Large intestine (tissue), 3 donors: ENCODE results near the gene NRBF2. TPM values are rescaled to one million over a fixed set of nuclear protein-coding genes. Genes with fewer than 3 reads are reported as not detected.

Experiments used
- DNase-seq, 2 donors: peaks; one replicate each; pipeline versions ENCODE4 v3.0.0 to v3.0.0-alpha.2; 2013
- H3K27ac ChIP-seq: one replicate; pipeline ENCODE4 v1.5.1; 2013; ENCODE audit warnings: low read length
- H3K27me3 ChIP-seq: 2 replicates; pipeline ENCODE4 v1.6.1; 2013; ENCODE audit warnings: low read length; ENCODE audit not compliant: control insufficient read depth, insufficient read depth
- H3K36me3 ChIP-seq: 2 replicates; pipeline ENCODE4 v1.6.1; 2013; ENCODE audit warnings: low read length; ENCODE audit not compliant: control insufficient read depth, insufficient read depth
- H3K4me1 ChIP-seq: one replicate; pipeline ENCODE4 v1.6.1; 2013; ENCODE audit warnings: low read length; ENCODE audit not compliant: control insufficient read depth, insufficient read depth
- H3K4me3 ChIP-seq: one replicate; pipeline ENCODE4 v1.5.1; 2013; ENCODE audit warnings: low read length
- H3K9me3 ChIP-seq: one replicate; pipeline ENCODE4 v1.6.1; 2013; ENCODE audit warnings: mild to moderate bottlenecking, low read depth, low read length, moderate library complexity; ENCODE audit not compliant: control insufficient read depth
- WGBS: methylation state at CpG from one replicate; pipeline ENCODE4 v1.1.5; 2013; ENCODE audit warnings: low lambda C conversion rate; ENCODE audit not compliant: insufficient coverage; 5-methylcytosine and 5-hydroxymethylcytosine counted together
- polyA plus RNA-seq: library from polyadenylated mRNA; unstranded; fragments of 120-200 nt; gene quantifications from one replicate; pipeline ENCODE4 v1.2.1, GENCODE V29; 2013

Gene NRBF2
- polyA plus RNA-seq, 1 donor: 37.9 TPM

DNA sequence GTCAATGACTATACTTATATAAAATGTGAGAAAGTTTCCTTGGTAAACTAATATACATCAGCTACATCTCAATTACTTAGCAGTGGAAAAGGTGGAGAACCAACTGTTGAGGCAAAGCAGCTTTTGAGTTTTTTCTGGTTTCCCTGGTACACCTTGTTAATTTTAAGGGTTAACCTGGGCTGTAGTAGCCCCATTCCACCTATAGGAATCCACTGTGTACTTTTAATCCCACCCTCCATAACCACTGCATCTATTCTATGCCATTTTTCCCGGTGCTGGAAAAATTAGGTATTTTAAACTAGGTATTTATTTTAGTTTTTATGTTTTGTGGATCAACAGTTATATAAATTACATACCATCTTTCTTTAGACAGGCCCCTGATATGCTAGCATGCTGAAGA lies 42.4 kb downstream of the NRBF2 start:
- Histone ChIP-seq H3K4me1 (no peaks in the 10 kb centered on the region), H3K9me3 (no peaks in the 10 kb centered on the region), H3K27ac (no peak overlapping the region), H3K4me3 (no peak overlapping the region), H3K36me3 (peaks cover 57% of the 10 kb centered on the region), H3K27me3 (no peaks in the 10 kb centered on the region)
- WGBS: no CpG with 5 or more reads among the region's 1 CpG
- no peak for DNase-seq

DNA sequence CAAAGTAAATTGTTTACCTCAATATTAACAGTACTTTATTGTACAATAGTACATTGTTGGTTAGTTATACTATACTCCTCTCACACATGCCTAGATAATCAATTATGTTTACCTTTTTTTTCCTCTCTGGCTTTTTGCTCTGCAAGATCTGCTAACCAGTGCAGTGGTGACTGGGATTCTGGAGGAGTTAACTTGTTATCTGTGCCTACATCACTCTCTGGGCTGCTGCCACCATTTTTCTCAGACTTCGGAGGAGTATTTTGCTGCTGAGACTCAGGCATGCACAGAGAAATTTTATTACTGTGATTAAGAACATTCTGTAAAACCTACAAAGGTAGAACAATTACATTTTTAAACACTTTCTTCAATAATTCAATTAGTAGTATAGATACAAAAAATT lies 59.7 kb downstream of the NRBF2 start:
- no peak overlapping the region for H3K4me3 ChIP-seq
- H3K9me3 ChIP-seq: no peaks in the 10 kb centered on the region
- H3K36me3 ChIP-seq: peaks cover 67% of the 10 kb centered on the region
- H3K27ac ChIP-seq: no peak overlapping the region
- no peaks in the 10 kb centered on the region for H3K4me1 ChIP-seq
- DNase-seq: no peak
- H3K27me3 ChIP-seq: no peaks in the 10 kb centered on the region
- WGBS: no CpG with 5 or more reads among the region's 1 CpG

DNA sequence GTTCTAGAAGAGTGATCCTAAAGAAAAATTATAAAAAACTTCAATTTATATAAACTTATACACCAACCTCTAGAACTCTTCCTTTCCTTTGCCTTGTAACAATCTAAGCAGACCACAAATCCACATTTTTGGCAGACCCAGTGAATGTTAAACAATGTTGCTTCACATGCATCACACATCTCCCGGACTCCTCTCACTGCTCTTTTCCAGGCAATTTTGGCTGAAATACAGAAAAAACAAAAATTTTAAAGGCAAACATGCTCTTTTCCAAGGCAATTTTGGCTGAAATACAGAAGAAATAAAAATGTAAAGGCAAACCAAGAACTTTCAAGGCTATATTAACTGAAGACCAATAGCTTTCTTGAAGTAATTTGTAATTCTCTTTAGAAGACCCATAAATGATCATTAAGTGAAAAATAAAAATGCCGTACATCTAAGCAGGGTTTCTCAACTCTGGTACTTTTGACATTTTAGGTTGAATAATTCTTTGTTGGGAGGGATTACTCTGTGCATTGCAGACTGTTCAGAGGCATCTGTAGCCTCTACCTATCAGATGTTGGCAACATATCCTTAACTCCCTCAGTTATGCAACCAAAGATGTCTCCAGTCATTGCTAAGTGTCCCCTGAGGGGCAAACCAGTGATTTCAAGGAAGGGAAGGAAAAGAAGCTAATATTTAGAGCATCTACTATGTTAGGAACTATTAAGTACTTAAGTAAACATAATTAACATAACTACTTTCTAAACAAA lies 64.4 kb downstream of the NRBF2 start:
- H3K4me1 ChIP-seq: no peaks in the 10 kb centered on the region
- no peaks in the 10 kb centered on the region for H3K27me3 ChIP-seq
- no peaks in the 10 kb centered on the region for H3K9me3 ChIP-seq
- no peak overlapping the region for H3K27ac ChIP-seq
- WGBS: no CpG with 5 or more reads among the region's 2 CpGs
- peak in 1 of 2 donors; percentile 17 for DNase-seq
- H3K36me3 ChIP-seq: peaks cover 49% of the 10 kb centered on the region
- H3K4me3 ChIP-seq: no peak overlapping the region

DNA sequence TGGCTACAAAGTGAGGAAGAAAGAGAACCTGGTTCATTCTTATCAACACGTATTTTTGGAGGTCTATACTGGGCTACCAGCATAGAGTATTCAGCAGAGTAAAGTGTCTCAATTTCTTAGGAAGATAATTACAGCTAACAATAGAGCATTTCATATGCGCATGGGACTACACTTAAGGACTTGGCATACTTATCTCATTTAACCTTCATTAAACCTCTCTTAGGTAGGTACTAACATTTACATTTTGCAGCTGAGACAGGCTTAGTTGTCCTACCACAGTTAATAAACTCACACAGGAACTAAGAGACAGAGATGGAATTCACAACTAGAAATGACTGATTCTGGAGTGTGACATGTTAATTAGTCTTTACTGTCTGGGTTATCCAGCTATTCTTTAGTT lies 66.6 kb downstream of the NRBF2 start:
- H3K27me3 ChIP-seq: no peaks in the 10 kb centered on the region
- no peak overlapping the region for H3K27ac ChIP-seq
- no peak overlapping the region for H3K4me3 ChIP-seq
- WGBS: 86% methylated on average over 1 of the region's 2 CpGs
- DNase-seq: no peak
- peaks cover 38% of the 10 kb centered on the region for H3K36me3 ChIP-seq
- no peaks in the 10 kb centered on the region for H3K4me1 ChIP-seq
- no peaks in the 10 kb centered on the region for H3K9me3 ChIP-seq

DNA sequence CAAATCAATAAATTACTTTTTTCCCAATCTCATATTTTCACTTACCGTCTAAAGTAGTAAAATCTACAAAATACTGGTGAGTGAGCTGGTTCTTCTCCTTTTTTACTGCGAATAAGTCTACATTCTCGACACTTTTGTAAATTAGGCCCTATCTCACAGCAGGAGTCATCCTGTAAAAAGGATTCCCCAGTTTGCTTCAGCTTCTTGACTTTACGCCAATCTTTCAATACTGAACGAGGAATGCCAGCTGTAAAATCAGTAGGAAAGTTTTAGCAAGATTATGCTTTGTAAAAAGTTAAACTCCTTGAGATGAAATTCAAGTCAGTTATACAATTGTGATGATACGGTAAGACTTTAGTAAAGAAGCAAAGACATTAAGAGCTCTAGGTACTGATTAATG lies 67.3 kb downstream of the NRBF2 start:
- Histone ChIP-seq H3K4me3 (no peak overlapping the region), H3K4me1 (no peaks in the 10 kb centered on the region), H3K9me3 (no peaks in the 10 kb centered on the region), H3K27ac (no peak overlapping the region), H3K27me3 (no peaks in the 10 kb centered on the region), H3K36me3 (peaks cover 39% of the 10 kb centered on the region)
- 50% methylated on average over 2 of the region's 6 CpGs for WGBS
- DNase-seq: no peak

DNA sequence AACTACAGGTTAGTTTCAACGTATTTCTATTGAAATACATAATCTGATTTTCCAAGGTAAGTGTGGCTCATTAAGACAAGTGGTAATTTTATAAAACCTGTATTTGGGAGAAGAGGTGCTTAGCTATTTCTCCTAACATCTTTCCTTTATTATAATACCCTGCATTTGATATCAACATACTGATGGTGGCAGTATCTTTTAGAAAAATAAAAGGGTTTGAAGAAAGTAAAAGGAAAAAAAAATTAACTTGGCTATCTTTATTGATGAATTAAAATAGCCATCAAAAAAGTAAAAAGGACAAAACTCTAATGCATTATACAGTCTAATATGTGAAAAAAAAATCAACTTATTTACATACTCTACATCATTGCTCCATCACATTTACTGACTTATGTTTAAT lies 68.0 kb downstream of the NRBF2 start:
- no CpG with 5 or more reads among the region's 1 CpG for WGBS
- Histone ChIP-seq H3K27ac (no peak overlapping the region), H3K4me3 (no peak overlapping the region), H3K27me3 (no peaks in the 10 kb centered on the region), H3K36me3 (peaks cover 38% of the 10 kb centered on the region), H3K9me3 (no peaks in the 10 kb centered on the region), H3K4me1 (no peaks in the 10 kb centered on the region)
- no peak for DNase-seq
